ENCODE results near the gene ASF1A. TPM values are rescaled to one million over a fixed set of nuclear protein-coding genes. Genes with fewer than 3 reads are reported as not detected.

The ASF1A gene
- polyA plus RNA-seq, 1 of the 3 experiments (the other 2 are of a cell fraction), result 5.4 TPM

GRCh38 chr6:118923035-118923434 lies 29.1 kb downstream of the ASF1A start:
- no peak overlapping the region for H3K9ac ChIP-seq
- no peak overlapping the region for H3K4me2 ChIP-seq
- DNase-seq, result no peak
- no peaks in the 10 kb centered on the region for H3F3A ChIP-seq (replicated peaks; ENCODE audit: insufficient read depth)
- no peaks in the 10 kb centered on the region for H4K20me1 ChIP-seq (ENCODE audit: insufficient read depth)
- no peaks in the 10 kb centered on the region for H3K9me3 ChIP-seq
- H3K27me3 ChIP-seq (ENCODE audit: insufficient read depth), result no peaks in the 10 kb centered on the region
- TF ChIP-seq GABPA (IDR thresholded peaks at IDR 0.05; ENCODE audit: low read depth) (no peak), EP300 (IDR thresholded peaks at IDR 0.05; ENCODE audit: borderline replicate concordance in 1 of 2, low read depth in 1 of 2, low read length in 1 of 2) (no peak), YY1 (IDR thresholded peaks at IDR 0.05; ENCODE audit: low read depth) (no peak), SMC3 (IDR thresholded peaks at IDR 0.05; ENCODE audit: low read depth, low read length) (no peak), RFX5 (IDR thresholded peaks at IDR 0.05; ENCODE audit: low read length) (no peak), CTCF (IDR thresholded peaks at IDR 0.05) (no peak), ZBTB33 (IDR thresholded peaks at IDR 0.05; ENCODE audit: borderline replicate concordance, low read depth) (no peak), EZH2phosphoT487 (IDR thresholded peaks at IDR 0.05; ENCODE audit: borderline replicate concordance, low read depth) (no peak)
- 99% methylated on average over 3 of the region's 3 CpGs for WGBS (ENCODE audit: low lambda C conversion rate)
- H3K9me2 ChIP-seq, result no peaks in the 10 kb centered on the region
- H3K36me3 ChIP-seq (replicated peaks in 1 of 2; ENCODE audit: control insufficient read depth in 1 of 2, insufficient read depth in 2 of 2, low read length in 1 of 2), result peaks cover 16 to 42% of the 10 kb centered on the region in 2 experiments
- ChIA-PET POLR2A (no interaction called here), CTCF (interaction anchor here (0.7 to 2.1 kb wide), 3 partner anchors 188 to 267 kb away, joined by 3 to 4 read pairs (median 3); no protein-coding TSS in a partner anchor)
- H3K4me1 ChIP-seq (ENCODE audit: control insufficient read depth in 1 of 2, insufficient read depth in 2 of 2, low read depth in 1 of 2, low read length in 1 of 2), result no peaks in the 10 kb centered on the region
- H3K27ac ChIP-seq (ENCODE audit: low read depth in 2 of 2, low read length in 1 of 2), result no peak overlapping the region
- no peak overlapping the region for H3K4me3 ChIP-seq (ENCODE audit: low read depth in 2 of 2, low read length in 1 of 2)
- no peak overlapping the region for H2AFZ ChIP-seq (ENCODE audit: low read depth)
- no peaks in the 10 kb centered on the region for H3K79me2 ChIP-seq (ENCODE audit: insufficient read depth)

- WGBS (ENCODE audit: low lambda C conversion rate), result 96% methylated on average over 3 of the region's 3 CpGs
- Histone ChIP-seq H4K20me1 (ENCODE audit: insufficient read depth) (no peaks in the 10 kb centered on the region), H3K27ac (ENCODE audit: low read depth in 2 of 2, low read length in 1 of 2) (no peak overlapping the region), H2AFZ (ENCODE audit: low read depth) (no peak overlapping the region), H3K27me3 (ENCODE audit: insufficient read depth) (no peaks in the 10 kb centered on the region), H3K9me2 (no peaks in the 10 kb centered on the region), H3K36me3 (replicated peaks in 1 of 2; ENCODE audit: control insufficient read depth in 1 of 2, insufficient read depth in 2 of 2, low read length in 1 of 2) (peaks cover 12 to 24% of the 10 kb centered on the region in 2 experiments), H3F3A (replicated peaks; ENCODE audit: insufficient read depth) (peaks cover 10% of the 10 kb centered on the region), H3K4me2 (no peak overlapping the region), H3K79me2 (ENCODE audit: insufficient read depth) (no peaks in the 10 kb centered on the region; the same call in none of the 2 replicates), H3K4me3 (ENCODE audit: low read depth in 2 of 2, low read length in 1 of 2) (no peak overlapping the region), H3K9me3 (no peaks in the 10 kb centered on the region), H3K4me1 (ENCODE audit: control insufficient read depth in 1 of 2, insufficient read depth in 2 of 2, low read depth in 1 of 2, low read length in 1 of 2) (peaks cover 0 to 3% of the 10 kb centered on the region in 2 experiments; a peak in 1 of 4 replicates), H3K9ac (no peak overlapping the region)
- POLR2A ChIA-PET, result no interaction called here
- CTCF ChIA-PET, result no interaction called here
- no peak for DNase-seq
- peak; percentile 35 for TF ChIP-seq CTCF (IDR thresholded peaks at IDR 0.05)
- no peak for TF ChIP-seq RAD21 (IDR thresholded peaks at IDR 0.05; ENCODE audit: low read length)
Observed at GRCh38 chr6:118930680-118931079, 36.7 kb downstream of the ASF1A start.
